Mesenteric fat pad (tissue), 1 donor: Measurements from ENCODE around the gene SYNGR3. TPM values are rescaled to one million over a fixed set of nuclear protein-coding genes. Genes with fewer than 3 reads are reported as not detected.
A peak's percentile ranks its signal among the peaks of the same experiment; 100 is the strongest.

Experiments used
- DNase-seq: peaks from one replicate; pipeline ENCODE4 v3.0.0-alpha.2; 2020; ENCODE audit warnings: low spot score
- total RNA-seq: library from RNA; stranded (reverse); fragmentation: NEBNext Ultra II Directional; extraction: Animal tissue kit (Norgen Biotek cat#: 25700); gene quantifications from one replicate; pipeline ENCODE4 v1.2.1, GENCODE V29; 2021
- donor health status: DM: yes; HTN: yes; CAD: no.

SYNGR3 gene
- total RNA-seq, 1 donor from 2014 or later, result not detected

GRCh38 chr16:1991135-1991551, 1.4 kb downstream of the SYNGR3 start:
- DNase-seq, result no peak

GRCh38 chr16:1991588-1991947, 1.8 kb downstream of the SYNGR3 start:
- no peak for DNase-seq

DNA sequence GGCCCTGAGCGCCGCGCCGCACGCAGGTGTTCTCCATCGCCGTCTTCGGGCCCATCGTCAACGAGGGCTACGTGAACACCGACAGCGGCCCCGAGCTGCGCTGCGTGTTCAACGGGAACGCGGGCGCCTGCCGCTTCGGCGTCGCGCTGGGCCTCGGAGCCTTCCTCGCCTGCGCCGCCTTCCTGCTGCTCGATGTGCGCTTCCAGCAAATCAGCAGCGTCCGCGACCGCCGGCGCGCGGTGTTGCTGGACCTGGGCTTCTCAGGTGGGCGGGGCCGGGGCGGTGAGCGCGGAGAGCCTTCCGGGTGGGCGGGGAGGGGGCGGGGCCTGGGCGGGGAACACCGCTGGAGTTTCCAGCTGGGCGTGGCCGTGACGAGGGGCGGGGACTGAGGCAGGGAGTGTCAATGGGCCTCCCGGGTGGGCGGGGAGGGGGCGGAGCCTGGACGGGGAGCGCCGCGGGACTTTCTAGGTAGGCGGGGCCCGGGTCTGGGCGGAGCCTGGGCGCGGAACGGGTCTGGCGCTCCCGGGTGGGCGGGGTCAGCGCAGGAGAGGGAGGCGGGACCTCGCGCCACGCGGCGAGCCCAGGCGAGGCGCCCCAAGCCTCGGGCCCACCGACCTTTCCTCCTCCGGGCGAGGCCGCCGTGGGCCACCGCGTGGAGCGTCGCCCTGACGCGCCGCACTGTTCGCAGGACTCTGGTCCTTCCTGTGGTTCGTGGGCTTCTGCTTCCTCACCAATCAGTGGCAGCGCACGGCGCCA, 2.4 kb downstream of the SYNGR3 start:
- peak; percentile 97 for DNase-seq

DNA sequence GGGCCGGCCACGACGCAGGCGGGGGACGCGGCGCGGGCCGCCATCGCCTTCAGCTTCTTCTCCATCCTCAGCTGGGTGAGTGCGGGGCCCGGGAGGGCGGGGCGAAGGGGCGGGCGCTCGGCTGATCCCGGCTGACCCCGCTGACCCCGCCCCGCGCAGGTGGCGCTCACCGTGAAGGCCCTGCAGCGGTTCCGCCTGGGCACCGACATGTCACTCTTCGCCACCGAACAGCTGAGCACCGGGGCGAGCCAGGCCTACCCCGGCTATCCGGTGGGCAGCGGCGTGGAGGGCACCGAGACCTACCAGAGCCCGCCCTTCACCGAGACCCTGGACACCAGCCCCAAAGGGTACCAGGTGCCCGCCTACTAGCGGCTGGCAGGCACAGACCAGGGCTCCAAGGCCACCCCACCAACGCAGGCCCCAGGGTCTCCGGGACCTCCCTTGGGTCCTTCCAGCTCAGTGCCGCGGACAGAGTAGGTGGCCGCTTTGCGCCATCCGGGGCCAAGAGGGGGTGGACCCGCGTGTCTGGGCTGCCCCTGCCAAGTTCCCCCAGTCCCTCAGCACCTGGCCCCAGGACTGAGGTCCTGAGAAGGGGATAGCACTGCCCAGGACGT, 3.0 kb downstream of the SYNGR3 start:
- DNase-seq, result no peak

- no peak for DNase-seq
Measured at GRCh38 chr16:1993731-1994131, 4.0 kb downstream of the SYNGR3 start.

DNA sequence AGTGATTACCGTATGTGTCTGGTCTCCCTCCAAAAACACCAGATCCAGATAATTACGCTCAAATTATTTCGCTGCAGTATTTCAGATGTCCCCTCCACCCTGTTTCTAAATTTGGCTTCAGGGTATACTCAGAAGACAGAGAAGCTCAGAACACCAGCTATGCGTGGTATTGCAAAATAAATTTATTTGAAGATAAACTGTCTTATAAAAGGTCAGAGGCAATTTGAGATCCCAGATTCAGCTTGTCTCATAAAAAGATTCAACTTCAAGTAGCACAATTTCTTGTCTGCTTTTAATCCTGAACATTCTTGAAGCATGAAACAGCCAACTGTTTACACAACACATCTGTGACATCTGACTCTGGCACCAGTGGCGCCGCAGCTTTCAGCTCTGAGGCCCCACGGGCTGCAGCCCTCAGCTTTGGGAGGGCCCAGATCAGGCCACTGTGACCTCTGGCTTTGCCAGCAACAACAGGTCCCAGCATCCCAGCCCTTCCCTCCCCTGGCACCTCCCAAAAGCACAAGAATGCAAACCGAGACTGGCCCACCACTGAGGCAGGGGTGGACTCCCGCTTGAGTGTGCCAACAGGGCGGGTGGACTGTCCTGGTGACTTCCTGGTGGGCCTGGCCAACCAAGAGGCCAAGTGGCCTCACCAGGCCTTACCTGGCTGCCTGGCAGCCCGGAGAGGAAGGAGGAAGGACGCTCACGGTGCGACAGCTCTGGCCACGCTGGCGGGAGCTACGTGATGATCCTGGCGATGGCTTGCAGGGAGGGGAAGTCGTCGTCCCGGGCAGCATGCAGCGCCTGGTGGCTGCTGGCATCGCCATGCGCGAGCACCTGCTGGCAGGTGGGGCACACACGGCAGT, 8.0 kb downstream of the SYNGR3 start:
- no peak for DNase-seq

- DNase-seq, result no peak
Measured at GRCh38 chr16:1998360-1998835, 8.6 kb downstream of the SYNGR3 start.

DNA sequence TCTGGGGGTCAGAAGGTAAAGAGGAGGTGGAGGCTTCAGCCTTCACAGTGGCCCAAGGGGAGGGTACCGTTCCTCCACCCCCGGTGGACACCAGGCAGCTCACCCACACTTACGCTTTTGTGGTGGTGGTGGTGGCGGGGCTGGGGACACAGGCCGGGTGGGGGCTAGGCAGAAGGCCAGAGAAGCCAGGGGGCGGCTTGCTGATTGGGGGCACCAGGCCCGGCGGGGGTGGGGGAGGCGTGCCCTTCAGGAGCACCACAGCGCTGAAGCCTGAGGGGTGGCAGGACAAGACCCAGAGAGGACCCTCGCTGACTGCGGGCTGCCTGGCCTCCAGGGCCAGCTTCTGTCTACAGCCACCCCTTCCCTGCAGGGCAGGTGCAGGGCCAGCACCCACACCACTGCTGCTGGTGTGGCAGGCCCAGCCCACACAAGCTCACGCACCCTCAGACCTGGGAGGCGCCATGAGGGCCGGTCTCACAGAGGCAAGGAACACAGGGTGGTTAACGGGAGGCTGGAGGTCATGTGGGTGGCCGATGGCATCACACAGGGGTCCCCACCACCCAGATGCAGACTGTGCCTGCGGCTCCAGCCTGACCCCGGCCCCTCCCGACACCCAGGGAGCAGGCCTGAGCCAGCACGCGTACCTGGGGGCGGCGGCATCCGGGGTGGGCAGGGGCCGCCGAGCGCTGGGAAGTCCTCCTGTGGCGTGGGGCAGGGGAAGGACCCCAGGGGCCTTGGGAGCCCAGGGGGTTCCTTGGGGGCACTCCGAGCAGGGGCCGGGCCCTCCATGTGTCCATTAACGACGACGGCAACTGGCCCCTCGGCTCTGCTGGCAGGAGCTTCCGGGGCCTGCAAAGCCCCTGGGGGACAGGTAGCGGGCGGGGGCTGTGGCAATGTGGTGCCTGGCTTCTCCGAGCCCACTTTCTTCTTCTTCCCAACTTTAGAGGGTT, 9.4 kb downstream of the SYNGR3 start:
- DNase-seq, result no peak

- DNase-seq, result no peak
Measured at GRCh38 chr16:1999866-2000514, 10.2 kb downstream of the SYNGR3 start.

DNA sequence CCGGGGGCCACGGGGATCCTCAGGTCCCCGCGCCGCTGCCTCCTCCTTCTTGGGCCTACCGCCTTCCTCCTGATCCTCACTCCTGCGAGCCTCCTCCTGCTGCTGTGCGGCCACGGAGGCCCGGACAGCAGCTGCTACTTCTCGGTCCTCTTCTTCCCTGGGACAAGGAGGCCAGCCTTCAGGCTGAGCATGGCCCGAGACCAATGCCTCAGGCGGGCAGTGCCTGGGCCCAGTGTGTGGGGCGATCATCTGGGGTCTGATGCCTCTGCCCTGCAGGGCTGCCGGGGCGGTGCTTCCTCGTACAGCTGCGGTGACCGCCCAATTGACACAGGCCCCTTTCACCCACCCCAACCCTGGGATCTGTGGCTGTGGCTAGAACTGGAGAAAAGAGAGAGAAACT, 11.3 kb downstream of the SYNGR3 start:
- no peak for DNase-seq

- DNase-seq, result no peak
Measured at GRCh38 chr16:2001456-2002355, 11.9 kb downstream of the SYNGR3 start.

DNA sequence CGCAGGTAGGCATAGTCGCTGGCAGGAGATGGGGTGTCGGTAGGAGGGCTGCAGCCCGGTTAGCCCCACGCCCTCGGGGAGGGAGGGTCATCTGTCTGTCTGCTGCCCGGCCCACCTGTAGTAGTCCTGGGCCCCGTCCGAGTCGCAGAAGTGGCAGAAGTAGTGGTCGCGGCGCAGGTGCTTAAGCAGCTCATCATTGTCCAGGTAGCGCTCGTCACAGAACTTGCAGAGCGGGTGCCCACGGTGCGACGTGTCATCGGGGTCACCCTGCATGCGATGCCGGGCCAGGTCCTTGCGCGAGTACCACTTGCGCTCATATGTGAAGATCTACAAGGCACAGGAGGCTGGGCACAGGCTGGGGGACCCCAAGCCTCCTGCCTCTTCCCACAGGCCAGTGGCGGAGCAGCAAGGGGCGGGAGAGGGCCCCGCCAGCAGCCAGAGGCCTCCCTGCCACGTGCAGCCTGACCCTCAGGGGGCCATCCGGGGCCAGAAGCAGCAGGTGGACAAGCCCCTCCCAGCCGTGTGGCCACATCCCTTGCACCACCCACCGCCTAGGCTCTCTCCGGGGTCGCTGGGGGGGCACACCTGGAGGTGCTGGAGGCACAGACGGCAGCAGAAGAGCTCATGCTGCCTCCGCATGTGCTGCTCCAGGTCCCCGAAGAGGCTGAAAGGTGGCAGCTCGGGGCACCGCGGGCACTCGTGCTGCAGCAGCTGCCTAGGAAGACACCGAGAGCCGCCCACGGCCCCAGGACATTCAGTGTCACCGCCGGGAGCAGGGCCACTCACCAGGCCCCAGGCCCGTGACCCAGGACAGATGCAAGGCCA, 12.8 kb downstream of the SYNGR3 start:
- DNase-seq, result no peak

DNA sequence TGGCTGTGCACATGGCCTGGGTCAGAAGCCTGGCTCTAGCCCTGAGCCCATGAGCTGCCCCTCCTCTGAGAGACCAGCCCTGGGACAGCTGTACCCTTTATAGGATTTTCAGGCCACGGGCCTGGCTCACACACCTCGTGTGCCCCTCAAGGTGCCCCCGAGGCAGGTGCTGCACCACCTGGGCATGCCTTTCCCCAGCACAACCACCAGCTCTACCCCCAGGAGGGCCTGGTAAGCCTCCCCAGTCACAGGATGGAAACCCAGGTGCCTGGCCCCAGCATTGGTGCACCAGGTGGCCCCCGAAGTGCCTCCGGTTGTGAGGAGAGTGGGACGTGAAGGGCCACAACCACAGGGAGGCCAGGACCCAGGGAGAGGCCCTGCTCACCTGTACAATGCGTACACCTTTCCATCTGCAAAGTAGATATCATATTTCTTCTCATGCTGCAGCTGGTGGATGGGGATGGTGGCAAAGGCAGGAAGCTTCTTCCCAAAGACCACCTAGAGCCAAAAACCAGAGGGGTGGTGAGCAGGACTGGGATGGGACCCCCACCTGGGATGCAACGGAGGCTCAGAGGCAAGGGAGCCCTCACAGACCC, 13.6 kb downstream of the SYNGR3 start:
- no peak for DNase-seq

- peak; percentile 96 for DNase-seq
Measured at GRCh38 chr16:2003827-2004641, 14.3 kb downstream of the SYNGR3 start.

- DNase-seq, result no peak
Measured at GRCh38 chr16:2004795-2005517, 15.2 kb downstream of the SYNGR3 start.

GRCh38 chr16:2005646-2006045, 15.9 kb downstream of the SYNGR3 start:
- DNase-seq, result no peak
